GM21576 (cell line): ENCODE data around the gene RASGRF2.
"Not testable (repeated sequence)": the region's sequence is repeated elsewhere in the genome, so short reads cannot be mapped to it uniquely, and the experiment has no call there.

ENCODE experiments used
- ATAC-seq: cut with Tn5 transposase; IDR thresholded peaks from one replicate; pipeline ENCODE4 v1.9.1; 2021; ENCODE audit warnings: mild to moderate bottlenecking, moderate library complexity; ENCODE audit not compliant: unreplicated experiment

The RASGRF2 gene

GRCh38 chr5:81234299-81234698, 274.1 kb downstream of the RASGRF2 start:
- no peak for ATAC-seq

GRCh38 chr5:81234801-81235200, 274.6 kb downstream of the RASGRF2 start:
- ATAC-seq, result no peak

GRCh38 chr5:81235287-81236072, 275.3 kb downstream of the RASGRF2 start:
- no peak for ATAC-seq

- ATAC-seq, result no peak
Measured at GRCh38 chr5:81238460-81238859, 278.3 kb downstream of the RASGRF2 start.

GRCh38 chr5:81239613-81240012, 279.4 kb downstream of the RASGRF2 start:
- no peak for ATAC-seq

- ATAC-seq, result no peak
Measured at GRCh38 chr5:81241001-81241400, 280.8 kb downstream of the RASGRF2 start.

- ATAC-seq, result no peak
Measured at GRCh38 chr5:81241961-81242648, 281.9 kb downstream of the RASGRF2 start.

GRCh38 chr5:81242906-81243436, 282.8 kb downstream of the RASGRF2 start:
- no peak for ATAC-seq

- ATAC-seq, result no peak
Measured at GRCh38 chr5:81244451-81244850, 284.3 kb downstream of the RASGRF2 start.

- no peak for ATAC-seq
Measured at GRCh38 chr5:81245871-81246235, 285.7 kb downstream of the RASGRF2 start.

GRCh38 chr5:81246697-81247096, 286.5 kb downstream of the RASGRF2 start:
- ATAC-seq, result no peak

- ATAC-seq, result no peak
Measured at GRCh38 chr5:81247441-81247972, 287.3 kb downstream of the RASGRF2 start.

- ATAC-seq, result no peak
Measured at GRCh38 chr5:81249240-81249639, 289.1 kb downstream of the RASGRF2 start.

- ATAC-seq, result no peak
Measured at GRCh38 chr5:81250004-81250403, 289.8 kb downstream of the RASGRF2 start.

GRCh38 chr5:81251922-81252321, 291.8 kb downstream of the RASGRF2 start:
- no peak for ATAC-seq

- no peak for ATAC-seq
Measured at GRCh38 chr5:81252904-81253303, 292.7 kb downstream of the RASGRF2 start.

- no peak for ATAC-seq
Measured at GRCh38 chr5:81253875-81254274, 293.7 kb downstream of the RASGRF2 start.

GRCh38 chr5:81254886-81255559, 294.9 kb downstream of the RASGRF2 start:
- no peak for ATAC-seq

- ATAC-seq, result no peak
Measured at GRCh38 chr5:81256766-81257165, 296.6 kb downstream of the RASGRF2 start.

- not testable (repeated sequence) for ATAC-seq
Measured at GRCh38 chr5:81262796-81263195, 302.6 kb downstream of the RASGRF2 start.

GRCh38 chr5:81265101-81265500, 304.9 kb downstream of the RASGRF2 start:
- ATAC-seq, result no peak
